ENCODE measurements around the gene PRRC2C. TPM values are rescaled to one million over a fixed set of nuclear protein-coding genes. Genes with fewer than 3 reads are reported as not detected.
"Not testable (repeated sequence)": the region's sequence is repeated elsewhere in the genome, so short reads cannot be mapped to it uniquely, and the experiment has no call there.

Gene PRRC2C
- total RNA-seq, 4 donors from 2014 or later = 96.1 to 181 (median 104) TPM

DNA sequence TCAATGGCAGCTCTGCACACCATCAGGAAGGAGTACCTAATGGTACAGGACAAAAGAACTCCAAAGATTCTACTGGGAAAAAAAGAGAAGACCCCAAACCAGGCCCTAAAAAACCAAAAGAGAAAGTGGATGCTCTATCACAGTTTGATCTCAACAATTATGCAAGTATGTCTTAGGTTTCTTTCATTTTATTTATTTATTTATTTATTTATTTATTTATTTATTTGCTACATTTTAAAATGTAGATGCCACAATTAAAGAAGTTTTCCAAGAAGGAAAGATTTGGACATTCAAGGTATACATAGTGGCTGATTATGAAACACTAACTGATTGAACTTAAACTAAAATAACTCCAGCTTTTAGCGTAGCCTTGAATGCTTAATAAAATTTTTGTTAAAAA is 60.2 kb downstream of the PRRC2C start:
- Histone ChIP-seq H3K36me3 (peaks cover 91% of the 10 kb centered on the region), H3K4me3 (no peak overlapping the region), H3K27ac (no peak overlapping the region), H3K27me3 (no peaks in the 10 kb centered on the region), H3K4me1 (peaks cover 8% of the 10 kb centered on the region), H3K9me3 (no peaks in the 10 kb centered on the region)
- TF ChIP-seq CTCF (IDR thresholded peaks at IDR 0.05) = no peak
- TF ChIP-seq POLR2A (IDR thresholded peaks at IDR 0.05) = no peak
- TF ChIP-seq EP300 (IDR thresholded peaks at IDR 0.05) = no peak
- no peak for TF ChIP-seq POLR2AphosphoS5 (IDR thresholded peaks at IDR 0.05)
- no peak for DNase-seq (ENCODE audit: low spot score in 2 of 2)
- 89% methylated on average over 1 of the region's 1 CpG for WGBS

- Histone ChIP-seq H3K4me3 (no peak overlapping the region), H3K27me3 (no peaks in the 10 kb centered on the region), H3K9me3 (no peaks in the 10 kb centered on the region), H3K36me3 (peaks cover 72% of the 10 kb centered on the region), H3K27ac (no peak overlapping the region), H3K4me1 (peaks cover 8% of the 10 kb centered on the region)
- no peak for DNase-seq (ENCODE audit: low spot score in 2 of 2)
- TF ChIP-seq CTCF (IDR thresholded peaks at IDR 0.05) = no peak
- no peak for TF ChIP-seq POLR2AphosphoS5 (IDR thresholded peaks at IDR 0.05)
- no peak for TF ChIP-seq EP300 (IDR thresholded peaks at IDR 0.05)
- TF ChIP-seq POLR2A (IDR thresholded peaks at IDR 0.05) = no peak
- 39% methylated on average over 3 of the region's 3 CpGs for WGBS
Measured at GRCh38 chr1:171550050-171550449, 64.7 kb downstream of the PRRC2C start.

DNA sequence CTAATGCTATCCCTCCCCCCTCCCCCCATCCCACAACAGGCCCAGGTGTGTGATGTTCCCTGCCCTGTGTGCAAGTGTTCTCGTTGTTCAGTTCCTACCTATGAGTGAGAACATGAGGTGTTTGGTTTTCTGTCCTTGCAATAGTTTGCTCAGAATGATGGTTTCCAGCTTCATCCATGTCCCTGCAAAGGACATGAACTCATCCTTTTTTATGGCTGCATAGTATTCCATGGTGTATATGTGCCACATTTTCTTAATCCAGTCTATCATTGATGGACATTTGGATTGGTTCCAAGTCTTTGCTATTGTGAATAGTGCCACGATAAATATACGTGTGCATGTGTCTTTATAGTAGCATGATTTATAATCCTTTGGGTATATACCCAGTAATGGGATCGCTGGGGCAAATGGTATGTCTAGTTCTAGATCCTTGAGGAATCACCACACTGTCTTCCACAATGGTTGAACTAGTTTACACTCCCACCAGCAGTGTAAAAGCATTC is 65.3 kb downstream of the PRRC2C start:
- WGBS = 86% methylated on average over 4 of the region's 4 CpGs
- not testable (repeated sequence) for H3K9me3 ChIP-seq; H3K4me1 ChIP-seq; H3K27me3 ChIP-seq; H3K27ac ChIP-seq; H3K4me3 ChIP-seq; DNase-seq (ENCODE audit: low spot score in 2 of 2)
- H3K36me3 ChIP-seq = peaks cover 72% of the 10 kb centered on the region

GRCh38 chr1:171553960-171554359 is 68.6 kb downstream of the PRRC2C start:
- not testable (repeated sequence) for H3K4me1 ChIP-seq; DNase-seq (ENCODE audit: low spot score in 2 of 2); H3K9me3 ChIP-seq; H3K27ac ChIP-seq; H3K4me3 ChIP-seq; H3K27me3 ChIP-seq
- H3K36me3 ChIP-seq = peaks cover 74% of the 10 kb centered on the region
- 96% methylated on average over 1 of the region's 1 CpG for WGBS

GRCh38 chr1:171563675-171564074 is 78.3 kb downstream of the PRRC2C start:
- Histone ChIP-seq H3K9me3 (no peaks in the 10 kb centered on the region), H3K36me3 (peaks cover 85% of the 10 kb centered on the region), H3K27ac (no peak overlapping the region), H3K27me3 (no peaks in the 10 kb centered on the region), H3K4me1 (no peaks in the 10 kb centered on the region), H3K4me3 (no peak overlapping the region)
- no peak for DNase-seq (ENCODE audit: low spot score in 2 of 2)
- WGBS = 93% methylated on average over 1 of the region's 1 CpG
- TF ChIP-seq POLR2AphosphoS5 (IDR thresholded peaks at IDR 0.05) (no peak), EP300 (IDR thresholded peaks at IDR 0.05) (no peak)

- no peak for DNase-seq (ENCODE audit: low spot score in 2 of 2)
- Histone ChIP-seq H3K27ac (no peak overlapping the region), H3K9me3 (no peaks in the 10 kb centered on the region), H3K36me3 (peaks cover 83% of the 10 kb centered on the region), H3K4me1 (no peaks in the 10 kb centered on the region), H3K27me3 (no peaks in the 10 kb centered on the region), H3K4me3 (no peak overlapping the region)
- TF ChIP-seq CTCF (IDR thresholded peaks at IDR 0.05) = no peak
- TF ChIP-seq POLR2A (IDR thresholded peaks at IDR 0.05) = no peak
- no peak for TF ChIP-seq POLR2AphosphoS5 (IDR thresholded peaks at IDR 0.05)
- TF ChIP-seq EP300 (IDR thresholded peaks at IDR 0.05) = no peak
- WGBS = 57% methylated on average over 3 of the region's 3 CpGs
Measured at GRCh38 chr1:171566467-171566866, 81.1 kb downstream of the PRRC2C start.

GRCh38 chr1:171570295-171570694 is 85.0 kb downstream of the PRRC2C start:
- peaks cover 86% of the 10 kb centered on the region for H3K36me3 ChIP-seq

More at GRCh38 chr1:171570295-171570694, 85.0 kb downstream of the PRRC2C start:
- WGBS = 72% methylated on average over 2 of the region's 2 CpGs
- H3K4me1 ChIP-seq = no peaks in the 10 kb centered on the region
- no peak overlapping the region for H3K4me3 ChIP-seq
- TF ChIP-seq CTCF (IDR thresholded peaks at IDR 0.05) (no peak), POLR2AphosphoS5 (IDR thresholded peaks at IDR 0.05) (no peak), POLR2A (IDR thresholded peaks at IDR 0.05) (no peak), EP300 (IDR thresholded peaks at IDR 0.05) (no peak)
- no peaks in the 10 kb centered on the region for H3K9me3 ChIP-seq
- no peak for DNase-seq (ENCODE audit: low spot score in 2 of 2)
- H3K27ac ChIP-seq = no peak overlapping the region
- H3K27me3 ChIP-seq = no peaks in the 10 kb centered on the region
